HG02973 (cell line): ENCODE results near the gene VIL1.

ENCODE experiments used
- ATAC-seq: cut with Tn5 transposase; IDR thresholded peaks from one replicate; pipeline ENCODE4 v1.9.1; 2021; ENCODE audit warnings: moderate library complexity; ENCODE audit not compliant: unreplicated experiment

Gene VIL1

GRCh38 chr2:218405086-218405745, 13.7 kb upstream of the VIL1 start:
- ATAC-seq: no peak

- no peak for ATAC-seq
Measured at GRCh38 chr2:218405746-218406208, 13.1 kb upstream of the VIL1 start.

- peak; percentile 67 for ATAC-seq
Measured at GRCh38 chr2:218406209-218406948, 12.5 kb upstream of the VIL1 start.

GRCh38 chr2:218406949-218407618, 11.8 kb upstream of the VIL1 start:
- no peak for ATAC-seq

GRCh38 chr2:218407717-218408116, 11.2 kb upstream of the VIL1 start:
- no peak for ATAC-seq

- no peak for ATAC-seq
Measured at GRCh38 chr2:218418321-218418716, 604 bp upstream of the VIL1 start.

- no peak for ATAC-seq
Measured at GRCh38 chr2:218419630-218420216, 800 bp downstream of the VIL1 start.

- ATAC-seq: no peak
Measured at GRCh38 chr2:218421027-218421426, 2.1 kb downstream of the VIL1 start.

GRCh38 chr2:218422403-218423086, 3.6 kb downstream of the VIL1 start:
- ATAC-seq: no peak

- no peak for ATAC-seq
Measured at GRCh38 chr2:218423584-218423983, 4.7 kb downstream of the VIL1 start.

GRCh38 chr2:218425531-218425930, 6.6 kb downstream of the VIL1 start:
- ATAC-seq: no peak

- ATAC-seq: no peak
Measured at GRCh38 chr2:218427741-218428140, 8.8 kb downstream of the VIL1 start.

- no peak for ATAC-seq
Measured at GRCh38 chr2:218428846-218429558, 10.1 kb downstream of the VIL1 start.

GRCh38 chr2:218429911-218430692, 11.2 kb downstream of the VIL1 start:
- no peak for ATAC-seq

- no peak for ATAC-seq
Measured at GRCh38 chr2:218430721-218431120, 11.8 kb downstream of the VIL1 start.

GRCh38 chr2:218431878-218432277, 13.0 kb downstream of the VIL1 start:
- no peak for ATAC-seq

GRCh38 chr2:218432676-218433365, 13.9 kb downstream of the VIL1 start:
- no peak for ATAC-seq

GRCh38 chr2:218434456-218434855, 15.5 kb downstream of the VIL1 start:
- ATAC-seq: no peak
